Hematopoietic multipotent progenitor cell treated with erythropoietin and hydrocortisone succinate and interleukin-3 and kit ligand, for 4 days (in vitro differentiated cells): ENCODE data around the gene DRC7.
"Not testable (repeated sequence)": the region's sequence is repeated elsewhere in the genome, so short reads cannot be mapped to it uniquely, and the experiment has no call there.

ENCODE experiments used
- DNase-seq: peaks from one replicate; pipeline ENCODE4 v3.0.0-alpha.2; 2015

DRC7 gene

DNA sequence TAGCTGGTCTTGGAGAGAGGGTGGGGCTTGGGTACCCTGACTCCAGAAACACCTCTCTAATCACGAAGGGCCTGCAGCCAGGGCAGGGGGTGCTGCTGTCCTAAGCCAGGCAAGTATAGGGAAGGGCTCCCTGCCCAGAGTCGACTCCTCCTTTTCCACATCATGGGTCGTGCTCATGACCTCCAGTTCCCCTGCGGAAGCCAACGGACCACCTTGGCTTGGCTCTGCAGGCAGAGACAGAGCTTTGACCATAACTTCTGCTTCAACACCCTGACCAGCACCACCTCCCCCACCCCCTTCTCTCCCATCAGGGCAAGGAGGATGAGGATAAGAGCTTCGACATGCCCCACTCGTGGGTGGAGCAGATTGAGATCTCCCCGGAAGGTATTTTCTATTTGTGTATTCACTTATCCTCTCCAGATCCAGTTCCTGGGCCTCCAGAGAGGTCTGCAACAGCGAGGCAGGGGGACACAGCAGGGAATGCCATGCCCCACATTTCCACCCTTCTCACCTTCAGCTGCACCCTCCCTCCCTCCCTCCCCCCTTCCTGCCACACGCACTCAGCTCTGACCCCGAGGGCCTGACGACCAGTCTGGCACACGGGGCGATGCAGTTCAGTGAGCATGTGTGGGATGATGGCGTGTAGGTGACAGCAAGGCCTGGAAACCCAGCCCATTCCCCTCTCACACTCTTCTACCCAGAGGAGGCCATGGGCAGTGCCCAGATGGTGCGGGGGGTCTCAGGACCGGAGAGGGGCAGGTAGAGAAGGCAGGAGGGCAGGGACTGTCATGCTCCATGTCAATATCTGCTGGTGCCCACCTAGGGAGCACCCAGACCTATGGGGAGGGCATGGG lies 27.0 kb downstream of the DRC7 start:
- DNase-seq: no peak

DNA sequence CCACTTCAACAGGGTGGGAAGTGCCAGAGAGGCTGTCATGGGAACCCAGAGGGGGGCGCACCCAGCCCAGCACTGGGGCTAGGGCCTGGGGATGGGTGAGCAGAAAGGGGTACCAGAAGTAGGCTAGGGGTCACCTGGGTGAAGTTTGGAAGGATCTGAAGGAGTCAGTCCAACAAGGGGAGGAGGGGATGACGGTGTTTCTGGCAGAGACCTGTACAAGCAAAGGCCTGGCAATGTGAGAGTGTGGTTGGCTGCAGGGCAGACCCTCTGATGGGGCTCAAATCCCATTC lies 27.5 kb downstream of the DRC7 start:
- no peak for DNase-seq

DNA sequence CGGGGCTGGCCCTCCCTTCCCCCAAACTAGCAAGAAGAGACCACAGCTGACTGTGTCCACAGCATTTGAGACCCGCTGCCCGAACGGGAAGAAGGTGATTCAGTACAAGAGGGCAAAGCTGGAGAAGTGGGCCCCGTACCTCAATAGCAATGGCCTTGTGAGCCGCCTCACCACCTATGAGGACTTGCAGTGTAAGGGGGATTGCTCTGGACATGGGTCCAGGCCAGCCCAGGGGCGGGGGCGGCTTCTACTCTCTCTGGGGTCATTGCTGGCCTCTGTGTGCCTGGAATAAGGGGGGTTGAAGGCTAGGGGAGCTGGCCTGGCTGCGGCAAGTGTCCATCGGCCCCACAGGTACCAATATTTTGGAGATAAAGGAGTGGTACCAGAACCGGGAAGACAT lies 28.0 kb downstream of the DRC7 start:
- no peak for DNase-seq

DNA sequence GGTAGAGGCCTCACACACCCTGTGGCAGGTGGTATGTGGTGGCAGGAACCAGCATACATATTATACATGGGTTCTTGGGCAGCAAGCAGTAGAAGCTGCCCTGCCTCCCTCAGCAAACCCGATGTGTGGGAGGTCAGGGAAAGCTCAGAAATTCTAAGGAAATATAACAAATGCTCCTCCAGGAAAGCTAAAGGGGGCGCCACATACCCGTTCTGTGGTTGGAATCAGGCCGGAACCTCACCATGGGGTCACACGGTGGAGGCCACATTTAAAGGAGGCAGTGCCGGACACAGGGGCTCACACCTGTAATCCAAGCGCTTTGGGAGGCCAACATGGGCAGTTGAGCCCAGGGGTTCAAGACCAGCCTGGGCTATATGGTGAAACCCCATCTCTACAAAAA lies 28.6 kb downstream of the DRC7 start:
- no peak for DNase-seq

DNA sequence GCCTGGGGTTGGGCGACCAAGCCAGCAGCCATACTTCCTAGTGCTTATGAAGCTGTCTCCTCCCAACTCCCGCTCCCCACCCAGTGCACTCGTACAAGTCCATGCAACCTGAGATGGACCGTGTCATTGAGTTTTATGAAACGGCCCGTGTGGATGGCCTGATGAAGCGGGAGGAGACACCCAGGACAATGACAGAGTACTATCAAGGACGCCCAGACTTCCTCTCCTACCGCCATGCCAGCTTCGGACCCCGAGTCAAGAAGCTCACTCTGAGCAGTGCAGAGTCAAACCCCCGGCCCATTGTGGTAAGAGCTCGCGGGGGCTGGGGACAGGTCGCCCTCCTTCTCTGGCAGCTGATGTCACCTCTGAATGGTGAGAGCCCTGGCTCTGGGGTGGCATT lies 29.9 kb downstream of the DRC7 start:
- peak; percentile 49 for DNase-seq

DNA sequence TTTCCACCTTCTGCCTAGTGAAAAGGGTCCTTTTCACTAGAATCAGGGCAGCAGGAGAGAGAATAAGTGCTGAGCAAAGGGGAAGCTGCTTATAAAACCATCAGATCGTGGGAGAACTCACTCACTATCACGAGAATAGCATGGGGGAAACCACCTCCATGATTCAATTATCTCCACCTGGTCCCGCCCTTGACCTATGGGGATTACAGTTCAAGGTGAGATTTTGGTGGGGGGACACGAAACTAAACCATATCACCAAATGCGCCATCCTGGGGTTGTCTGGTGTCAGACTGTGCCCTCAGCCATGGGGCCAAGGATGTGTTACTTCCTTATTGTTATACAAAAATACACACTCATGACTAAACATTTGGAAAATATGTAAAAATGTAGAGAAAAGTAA lies 30.5 kb downstream of the DRC7 start:
- DNase-seq: peak; percentile 34

DNA sequence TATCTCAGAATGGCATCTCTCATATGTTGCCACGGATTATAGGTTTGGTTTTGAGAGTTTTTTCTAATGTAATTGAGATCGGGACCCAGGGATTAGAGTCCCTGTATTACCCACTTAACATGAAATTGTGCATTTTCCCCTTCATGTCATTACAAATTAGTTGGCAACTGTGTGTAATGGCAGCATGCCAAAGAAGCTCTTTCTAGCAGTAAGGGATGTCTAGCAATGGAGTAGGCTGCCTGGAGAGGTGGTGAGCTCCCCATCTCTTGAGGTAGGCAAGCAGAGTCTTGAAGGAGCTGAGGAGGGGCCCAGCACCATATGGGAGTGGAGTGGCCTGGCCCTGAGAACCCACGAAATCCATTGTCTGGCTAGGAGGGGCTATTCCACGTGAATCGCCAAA lies 30.9 kb downstream of the DRC7 start:
- DNase-seq: no peak

DNA sequence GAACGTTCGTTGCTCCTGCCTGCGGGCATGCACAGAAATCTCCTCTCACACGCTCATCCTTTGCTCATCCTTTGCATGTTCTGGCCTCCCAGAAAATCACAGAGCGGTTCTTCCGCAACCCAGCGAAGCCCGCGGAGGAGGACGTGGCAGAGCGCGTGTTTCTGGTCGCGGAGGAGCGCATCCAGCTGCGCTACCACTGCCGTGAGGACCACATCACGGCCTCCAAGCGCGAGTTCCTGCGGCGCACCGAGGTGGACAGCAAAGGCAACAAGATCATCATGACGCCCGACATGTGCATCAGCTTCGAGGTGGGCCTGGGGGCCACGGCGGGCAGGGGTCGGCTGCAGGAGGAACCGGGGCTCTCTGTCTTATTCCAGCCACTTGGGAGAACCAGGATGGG lies 31.4 kb downstream of the DRC7 start:
- no peak for DNase-seq

DNA sequence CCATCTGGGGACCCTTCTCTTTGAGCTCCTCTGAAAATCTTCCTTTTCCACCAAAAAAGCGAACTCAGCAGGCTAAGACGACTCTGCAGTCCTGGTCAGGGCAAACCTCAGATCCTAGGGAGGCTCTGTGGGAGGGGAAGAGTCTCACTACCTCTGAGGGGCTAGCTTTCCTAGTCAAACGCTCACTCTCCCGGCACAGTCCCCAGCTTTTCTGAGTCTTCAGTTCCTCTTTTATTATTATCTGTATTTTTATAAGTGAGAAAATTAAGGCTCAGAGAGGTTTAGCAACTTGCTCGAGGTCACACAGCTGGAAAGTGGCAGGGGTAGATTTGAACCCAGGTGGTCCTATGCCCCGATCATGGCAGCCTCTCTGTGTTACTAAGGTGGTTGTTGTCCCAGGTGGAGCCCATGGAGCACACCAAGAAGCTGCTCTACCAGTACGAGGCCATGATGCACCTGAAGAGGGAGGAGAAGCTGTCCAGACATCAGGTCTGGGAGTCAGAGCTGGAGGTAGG lies 31.9 kb downstream of the DRC7 start:
- DNase-seq: no peak

DNA sequence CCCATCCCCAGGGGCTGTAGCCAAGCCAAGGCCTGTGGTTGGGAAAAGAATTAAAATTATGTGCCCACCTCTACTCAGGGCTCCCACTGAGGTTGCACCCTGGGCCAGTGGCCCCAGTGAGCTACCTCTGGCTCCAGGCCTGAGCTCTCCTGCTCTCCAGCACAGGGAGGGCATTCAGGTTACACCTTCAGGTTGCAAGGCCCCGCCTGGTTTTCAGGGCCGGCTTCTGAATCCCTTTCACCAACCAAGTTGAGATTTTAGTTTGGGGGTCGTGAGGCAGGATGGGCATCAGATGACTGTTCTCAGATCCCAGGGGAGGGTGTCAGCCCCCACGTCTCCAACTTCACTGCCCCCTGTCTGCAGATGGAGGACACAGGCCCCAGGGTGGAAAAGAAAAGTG lies 33.0 kb downstream of the DRC7 start:
- DNase-seq: no peak

DNA sequence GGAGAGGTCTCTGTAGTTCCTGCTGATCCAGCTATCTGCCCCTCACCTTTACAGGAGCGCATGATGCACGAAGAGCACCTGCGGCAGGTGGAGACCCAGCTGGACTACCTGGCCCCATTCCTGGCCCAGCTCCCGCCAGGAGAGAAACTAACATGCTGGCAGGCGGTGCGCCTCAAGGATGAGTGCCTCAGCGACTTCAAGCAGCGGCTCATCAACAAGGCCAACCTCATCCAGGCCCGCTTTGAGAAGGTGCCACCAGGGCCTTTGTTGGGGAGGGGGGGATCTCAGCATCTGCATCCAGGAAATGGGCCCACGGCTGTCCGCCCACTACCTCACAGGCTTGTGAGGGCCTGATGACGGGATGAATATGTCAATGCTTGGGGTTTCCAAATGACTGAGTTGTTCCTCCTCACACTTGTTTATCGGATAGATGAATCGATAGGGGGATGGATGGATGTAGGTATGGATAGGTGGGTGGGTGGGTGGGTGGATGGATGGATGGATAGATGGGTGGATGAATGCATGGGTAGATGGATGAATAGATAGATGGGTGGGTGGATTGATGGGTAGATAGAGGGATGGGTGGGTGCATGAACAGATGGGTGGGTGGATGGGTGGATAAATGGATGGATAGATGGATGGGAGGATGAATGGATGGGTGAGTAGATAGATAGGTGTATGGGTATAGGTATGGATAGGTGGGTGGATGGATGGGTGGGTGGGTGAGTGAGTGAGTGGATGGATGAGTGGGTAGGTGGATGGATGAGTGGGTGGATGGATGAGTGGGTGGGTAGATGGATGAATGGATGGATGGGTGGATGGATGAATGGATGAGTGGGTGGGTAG lies 34.0 kb downstream of the DRC7 start:
- DNase-seq: no peak

DNA sequence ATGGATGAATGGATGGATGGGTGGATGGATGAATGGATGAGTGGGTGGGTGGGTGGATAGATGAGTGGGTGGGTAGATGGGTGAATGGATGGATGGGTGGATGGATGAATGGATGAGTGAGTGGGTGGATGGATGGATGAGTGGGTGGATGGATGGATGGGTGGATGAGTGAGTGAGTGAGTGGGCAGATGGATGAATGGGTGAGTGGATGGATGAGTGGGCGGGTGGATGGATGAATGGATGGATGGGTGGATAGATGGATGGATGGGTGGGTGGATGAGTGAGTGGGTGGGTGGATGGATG lies 34.5 kb downstream of the DRC7 start:
- DNase-seq: no peak

DNA sequence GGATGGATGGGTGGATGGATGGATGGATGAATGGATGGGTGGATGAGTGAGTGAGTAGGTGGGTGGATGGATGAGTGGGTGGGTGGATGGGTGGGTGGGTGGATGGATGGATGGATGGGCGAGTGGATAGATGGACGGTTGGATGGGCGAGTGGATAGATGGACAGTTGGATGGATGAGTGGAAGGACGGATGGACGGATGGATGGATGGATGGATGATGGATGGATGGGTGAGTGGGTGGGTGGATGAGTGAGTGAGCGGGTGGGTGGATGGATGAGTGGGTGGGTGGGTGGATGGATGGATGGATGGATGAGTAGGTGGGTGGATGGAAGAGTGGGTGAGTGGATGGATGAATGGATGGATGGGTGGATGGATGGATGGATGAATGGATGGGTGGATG lies 35.2 kb downstream of the DRC7 start:
- not testable (repeated sequence) for DNase-seq

DNA sequence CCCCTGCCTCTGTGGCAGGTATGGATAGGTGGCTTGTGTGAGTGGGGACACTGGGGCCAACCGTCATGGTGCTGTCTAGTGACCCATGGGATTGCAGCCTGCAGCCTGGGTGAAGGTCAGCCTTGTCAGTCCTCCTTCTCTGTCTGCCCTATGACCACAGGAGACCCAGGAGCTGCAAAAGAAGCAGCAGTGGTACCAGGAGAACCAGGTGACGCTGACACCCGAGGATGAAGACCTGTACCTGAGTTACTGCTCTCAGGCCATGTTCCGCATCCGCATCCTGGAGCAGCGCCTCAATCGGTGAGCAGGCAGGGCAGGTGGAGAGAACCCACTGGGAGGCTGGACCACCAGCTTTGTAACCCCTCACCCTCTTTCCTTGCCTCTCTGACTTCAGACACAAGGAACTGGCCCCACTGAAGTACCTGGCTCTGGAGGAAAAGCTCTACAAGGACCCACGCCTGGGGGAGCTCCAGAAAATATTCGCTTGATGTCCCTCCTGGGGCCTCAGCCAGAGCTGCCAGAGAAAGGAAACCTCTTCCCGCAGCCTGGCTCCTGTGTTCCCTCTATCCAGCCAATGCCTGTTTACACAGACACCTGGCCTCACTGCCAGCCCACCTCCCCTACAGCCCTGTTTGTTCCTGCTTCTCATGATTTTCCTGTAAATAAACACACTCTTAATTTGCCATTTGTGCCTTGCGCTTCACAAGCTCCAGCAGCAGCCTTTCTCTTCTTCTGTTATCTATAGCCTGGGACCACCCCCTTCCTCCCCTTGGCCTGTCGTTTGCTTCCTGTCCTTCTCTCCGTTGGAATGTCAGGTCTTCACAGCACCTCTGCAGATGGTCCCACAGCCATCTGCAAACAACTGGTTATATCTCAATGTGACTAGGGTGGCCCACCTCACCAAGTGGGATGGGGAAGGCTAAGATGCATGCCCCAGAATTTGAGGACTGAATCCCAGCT lies 36.4 kb downstream of the DRC7 start:
- no peak for DNase-seq

DNA sequence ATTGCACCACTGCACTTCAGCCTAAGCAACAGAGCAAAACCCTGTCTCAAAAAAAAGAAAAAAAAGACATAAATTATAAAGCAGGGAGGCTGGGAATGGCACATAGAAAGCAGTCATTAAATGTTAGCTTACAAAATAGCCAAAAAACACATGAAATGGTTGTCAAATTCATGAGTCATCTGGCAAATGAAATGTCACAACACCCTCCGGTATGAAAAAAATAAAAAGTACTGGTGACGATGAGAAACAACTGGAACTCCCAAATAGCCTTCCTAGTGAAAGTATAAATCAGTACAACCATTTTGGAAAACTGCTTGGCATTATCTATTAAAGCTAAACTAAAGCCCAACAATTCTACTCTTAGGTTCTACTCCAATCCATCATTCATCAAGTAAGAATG lies 37.4 kb downstream of the DRC7 start:
- DNase-seq: peak; percentile 37

DNA sequence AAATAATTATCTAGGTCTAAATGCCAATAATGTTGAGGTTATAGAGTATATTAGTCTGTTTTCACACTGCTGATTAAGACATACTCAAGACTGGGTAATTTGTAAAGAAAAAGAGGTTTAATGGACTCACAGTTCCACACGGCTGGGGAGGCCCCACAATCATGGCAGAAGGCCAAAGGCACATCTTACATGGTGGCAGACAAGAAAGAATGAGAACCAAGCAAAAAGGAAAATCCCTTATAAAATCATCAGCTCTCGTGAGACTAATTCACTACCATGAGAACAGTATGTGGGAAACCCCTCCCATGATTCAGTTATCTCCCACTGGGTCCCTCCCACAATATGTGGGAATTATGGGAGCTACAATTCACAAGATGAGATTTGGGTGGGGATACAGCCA lies 38.1 kb downstream of the DRC7 start:
- DNase-seq: no peak

DNA sequence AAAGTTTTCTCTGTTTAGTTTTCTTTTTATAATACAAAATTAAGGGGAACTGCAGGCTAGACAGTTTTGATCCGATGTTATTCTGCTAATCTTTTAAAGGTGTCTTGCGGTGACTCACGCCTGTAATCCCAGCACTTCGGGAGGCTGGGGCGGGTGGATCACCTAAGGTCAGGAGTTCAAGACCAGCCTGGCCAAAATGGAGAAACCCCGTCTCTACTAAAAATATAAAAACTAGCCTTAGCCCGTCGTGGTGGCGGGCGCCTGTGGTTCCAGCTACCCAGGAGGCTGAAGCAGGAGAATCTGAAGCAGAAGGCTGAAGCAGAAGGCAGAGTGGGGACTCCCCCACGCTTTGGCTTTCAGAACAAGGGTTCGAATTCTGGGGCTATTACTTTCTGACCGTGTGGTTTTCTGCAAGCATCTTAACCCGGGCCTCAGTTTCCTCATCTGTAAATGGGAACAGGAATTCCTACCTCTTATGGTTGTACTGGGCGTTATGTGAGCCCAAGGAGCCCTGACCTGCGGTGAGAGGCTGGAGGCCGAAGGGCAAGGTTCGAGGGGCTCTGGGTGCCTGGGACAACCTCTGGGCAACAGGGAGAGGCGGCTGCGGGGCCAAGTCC lies 39.8 kb downstream of the DRC7 start:
- no peak for DNase-seq

DNA sequence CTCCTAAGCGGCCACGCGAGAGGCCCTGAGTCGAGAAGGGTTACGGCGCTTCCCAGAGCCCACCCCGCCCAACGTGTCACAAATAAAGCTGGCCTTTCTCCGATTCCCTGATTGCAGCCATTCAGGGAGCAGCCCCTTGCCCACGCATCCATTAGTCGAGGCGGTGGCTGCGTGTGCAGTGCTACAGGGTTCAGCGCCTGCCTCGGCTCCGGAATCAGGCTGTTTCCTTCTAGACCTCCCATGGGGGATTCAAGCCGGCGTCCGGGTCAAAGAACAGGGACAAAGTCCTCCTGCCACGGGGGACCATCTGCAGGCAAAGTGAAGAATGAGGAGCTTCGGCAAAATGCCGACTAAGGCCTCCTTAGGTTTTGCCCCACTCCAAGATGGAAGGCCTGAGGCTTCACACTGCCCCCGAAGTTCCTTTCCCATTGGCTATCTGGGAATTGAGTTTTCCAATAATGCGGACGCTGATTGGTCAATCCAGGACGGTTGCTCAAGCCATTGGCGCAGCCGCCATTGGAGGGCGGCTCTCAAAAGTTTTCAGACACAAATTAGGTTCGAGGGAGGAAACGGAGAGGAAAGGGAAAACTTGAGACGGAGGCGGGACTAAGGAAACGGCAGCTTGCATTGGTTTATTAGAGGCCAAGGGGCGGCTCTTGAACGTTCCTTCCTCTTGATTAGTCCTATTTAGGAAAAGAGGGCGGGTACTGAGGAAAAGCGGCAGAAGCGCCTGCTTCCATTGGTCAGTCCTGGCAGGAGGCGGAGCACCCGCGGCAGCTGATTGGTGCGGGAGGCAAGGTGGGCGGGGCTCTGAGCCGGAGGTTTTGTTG lies 40.5 kb downstream of the DRC7 start:
- DNase-seq: peak; percentile 100

DNA sequence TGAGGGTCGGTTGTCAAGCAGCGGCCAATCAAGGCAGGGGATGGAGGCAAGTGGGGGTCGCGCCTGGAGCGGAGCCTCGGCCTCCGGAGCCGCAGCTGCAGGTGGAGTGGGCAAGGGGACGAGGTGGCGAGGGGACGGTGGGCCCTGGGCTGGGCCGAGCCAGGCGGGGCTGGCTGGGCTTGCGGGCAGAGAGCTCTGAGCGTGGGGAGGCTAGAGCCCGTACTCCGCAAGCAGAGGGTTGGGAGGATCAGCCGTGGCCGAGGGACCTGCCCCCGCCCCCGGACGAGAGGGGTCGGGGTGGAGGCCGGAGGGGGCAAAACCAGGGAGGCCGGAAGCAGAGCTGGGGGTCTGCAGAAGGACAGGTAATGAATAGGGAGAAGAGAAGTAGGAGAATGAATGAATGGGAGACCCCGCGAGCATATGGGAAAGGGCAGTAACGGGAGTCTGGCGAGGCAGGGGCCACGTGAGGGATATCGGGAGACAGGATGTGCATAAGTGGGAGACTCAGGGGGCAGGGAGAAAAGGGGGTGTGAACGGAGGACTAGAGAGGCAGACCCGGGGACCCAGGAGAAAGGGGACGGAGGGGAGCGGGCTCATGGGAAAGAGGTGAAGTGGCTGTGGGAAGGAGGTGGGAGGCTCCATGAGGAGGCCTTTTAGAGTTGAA lies 41.3 kb downstream of the DRC7 start, which contains the start of gene KATNB1:
KATNB1 (plus strand) TSS at position 16 of the 664 bp plus-strand sequence. CDS start 1,474 bp downstream, outside the sequence.
- no peak for DNase-seq

DNA sequence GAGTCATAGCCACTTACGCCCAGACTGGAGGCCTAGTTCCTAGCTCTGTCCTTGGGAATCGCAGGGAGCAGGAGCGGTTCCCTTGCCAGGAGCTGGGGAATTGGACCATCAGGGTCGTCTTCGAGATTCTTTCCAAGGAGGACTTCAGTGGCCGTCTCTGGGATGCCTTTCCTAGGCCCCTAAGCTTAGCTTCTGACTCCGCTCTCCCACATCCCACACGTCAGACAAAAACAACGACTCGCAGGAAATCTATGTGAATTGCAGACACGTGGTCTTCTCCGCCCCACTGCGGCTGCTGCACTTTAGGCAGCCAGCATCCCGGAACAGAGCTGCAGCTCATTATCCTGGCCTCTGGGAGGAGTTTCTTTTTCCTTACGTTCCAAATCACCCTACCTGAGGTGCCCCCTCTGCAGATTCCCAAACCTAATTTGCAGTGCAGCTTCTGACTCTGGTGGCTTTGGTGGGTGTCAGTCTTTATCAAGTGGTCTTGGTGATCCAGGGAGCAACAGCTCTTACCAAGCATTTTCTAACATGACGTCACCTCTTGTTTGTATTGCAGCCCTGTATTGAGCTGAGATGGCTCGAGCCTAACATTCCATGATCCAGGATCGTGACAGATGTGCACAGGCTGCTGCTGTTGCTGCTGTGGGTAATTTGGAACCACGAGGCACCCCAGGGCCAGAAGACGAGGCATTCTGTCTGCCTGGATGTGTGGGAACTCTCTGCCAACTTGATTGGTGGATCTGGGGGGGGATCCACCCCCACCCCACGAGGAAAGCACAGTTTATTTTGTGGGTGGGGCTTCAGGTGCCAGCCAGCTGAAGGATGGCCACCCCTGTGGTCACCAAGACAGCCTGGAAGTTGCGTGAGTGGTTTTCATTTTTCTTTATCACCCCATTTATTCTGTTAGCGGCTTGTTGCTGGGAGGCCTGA lies 42.1 kb downstream of the DRC7 start:
- DNase-seq: peak; percentile 89
